ENCODE results near the gene SNURF. TPM values are rescaled to one million over a fixed set of nuclear protein-coding genes. Genes with fewer than 3 reads are reported as not detected.
A peak's percentile ranks its signal among the peaks of the same experiment; 100 is the strongest.

Gene SNURF
- polyA plus RNA-seq, 4 donors = 3.1 to 17.6 TPM; not detected in 2

DNA sequence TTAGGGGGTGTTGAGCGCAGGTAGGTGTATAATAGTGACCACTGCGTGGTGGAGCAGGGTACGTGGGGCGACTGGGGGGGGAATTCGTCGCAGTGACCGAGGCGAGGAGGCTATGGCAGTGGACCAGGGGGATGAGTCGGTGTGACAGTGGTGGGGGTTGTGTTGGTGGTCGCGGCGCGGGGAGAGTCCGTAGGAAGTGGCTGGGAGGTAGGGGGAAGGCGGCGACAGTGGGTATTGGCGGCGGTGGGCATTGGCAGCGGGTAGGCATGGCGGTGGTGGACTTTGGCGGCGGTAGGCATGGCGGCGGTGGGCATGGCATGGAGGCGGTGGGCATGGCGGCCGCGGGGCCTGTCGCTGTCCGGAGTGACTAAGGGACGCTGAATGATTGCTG lies 739 bp downstream of the SNURF start:
- Histone ChIP-seq H3K36me3 (ENCODE audit: control insufficient read depth in 3 of 3, insufficient read depth in 2 of 3, low read depth in 1 of 3, low read length in 3 of 3) (peaks cover 0 to 3% (median 0%) of the 10 kb centered on the region in 3 donors), H3K9me3 (ENCODE audit: control insufficient read depth in 2 of 2, insufficient read depth in 1 of 2, low read depth in 1 of 2, low read length in 1 of 2) (peaks cover 0 to 4% of the 10 kb centered on the region in 2 donors), H3K27ac (ENCODE audit: low read depth in 1 of 3, low read length in 2 of 3) (peak overlapping the region; percentile 65 to 84 (median 78)), H3K27me3 (ENCODE audit: control insufficient read depth in 3 of 3, insufficient read depth in 3 of 3, low read length in 3 of 3) (no peaks in the 10 kb centered on the region), H3K4me1 (ENCODE audit: control insufficient read depth in 3 of 3, insufficient read depth in 2 of 3, low read depth in 1 of 3, low read length in 2 of 3) (no peaks in the 10 kb centered on the region), H3K4me3 (ENCODE audit: low read depth in 1 of 3, low read length in 3 of 3) (peak overlapping the region; percentile 65 to 83 (median 76))
- no peak for FAIRE-seq
- WGBS, 3 donors = 42 to 45% (median 43%) methylated on average over 24 to 31 of the region's 31 CpGs
- DNase-seq = no peak

DNA sequence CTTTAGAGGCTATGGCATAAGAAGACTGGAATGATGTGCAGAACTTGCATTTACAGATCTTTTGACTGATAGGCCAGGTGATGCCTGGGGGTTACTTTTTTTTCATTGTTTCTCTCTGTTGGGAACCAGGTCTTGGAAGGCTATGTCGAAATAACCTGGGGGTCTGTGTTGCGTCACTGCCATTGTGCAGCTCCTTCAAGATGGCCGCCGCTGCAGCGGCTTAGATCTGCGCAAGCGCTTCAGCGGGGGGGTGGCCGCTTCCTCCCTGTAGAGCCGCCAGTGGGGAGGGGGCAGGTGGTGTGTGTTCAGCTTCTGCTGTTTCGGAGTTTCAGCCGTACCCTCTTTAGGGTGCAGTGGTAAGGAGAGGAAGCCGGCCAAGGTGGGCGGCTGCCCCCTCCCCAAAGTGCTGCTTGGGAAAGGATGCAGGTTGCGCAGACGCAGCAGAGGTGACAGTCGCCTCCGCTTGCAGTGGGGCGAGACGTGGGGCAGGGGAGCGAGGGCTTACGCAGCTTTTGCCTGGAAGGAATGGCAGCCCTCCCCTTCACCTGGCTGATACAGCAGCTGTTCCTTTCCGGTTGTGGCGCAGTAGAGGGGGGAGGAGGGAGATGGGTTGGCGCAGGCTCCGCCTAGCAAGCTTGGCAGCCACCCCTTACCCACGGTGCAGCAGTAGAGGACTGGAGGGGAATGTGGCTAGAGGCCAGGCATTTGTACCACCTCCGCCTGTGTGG lies 1.5 kb downstream of the SNURF start:
- Histone ChIP-seq H3K27me3 (ENCODE audit: control insufficient read depth in 3 of 3, insufficient read depth in 3 of 3, low read length in 3 of 3) (no peaks in the 10 kb centered on the region), H3K27ac (ENCODE audit: low read depth in 1 of 3, low read length in 2 of 3) (peak overlapping the region in 2 of 3 donors; percentile 83 to 84), H3K36me3 (ENCODE audit: control insufficient read depth in 3 of 3, insufficient read depth in 2 of 3, low read depth in 1 of 3, low read length in 3 of 3) (peaks cover 0 to 3% (median 0%) of the 10 kb centered on the region in 3 donors), H3K9me3 (ENCODE audit: control insufficient read depth in 2 of 2, insufficient read depth in 1 of 2, low read depth in 1 of 2, low read length in 1 of 2) (peaks cover 0 to 4% of the 10 kb centered on the region in 2 donors), H3K4me1 (ENCODE audit: control insufficient read depth in 3 of 3, insufficient read depth in 2 of 3, low read depth in 1 of 3, low read length in 2 of 3) (no peaks in the 10 kb centered on the region), H3K4me3 (ENCODE audit: low read depth in 1 of 3, low read length in 3 of 3) (peak overlapping the region; percentile 65 to 83 (median 76))
- WGBS, 3 donors = 47 to 60% (median 55%) methylated on average over 27 to 28 of the region's 28 CpGs
- FAIRE-seq (no peak), DNase-seq (peak; percentile 49 to 84)

DNA sequence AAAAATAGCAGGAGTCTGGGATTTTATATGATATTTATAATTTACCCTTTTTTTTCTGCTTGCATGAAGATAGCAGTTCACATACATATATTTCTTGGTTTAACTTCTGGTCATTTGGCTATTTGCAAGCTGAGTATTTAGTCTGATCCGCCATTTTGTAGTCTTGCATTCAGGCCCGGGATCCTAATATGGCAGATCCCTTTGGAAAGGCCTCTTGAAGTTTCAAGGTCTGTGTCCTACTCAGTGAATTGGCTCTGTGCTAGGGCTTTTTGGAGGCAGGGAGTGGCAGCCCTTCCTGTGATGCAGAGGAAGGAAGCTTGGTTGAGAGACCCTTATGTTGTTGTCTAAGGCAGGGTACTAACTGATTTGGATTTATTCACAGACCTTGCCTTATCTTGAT lies 2.9 kb downstream of the SNURF start:
- no peak for FAIRE-seq

DNA sequence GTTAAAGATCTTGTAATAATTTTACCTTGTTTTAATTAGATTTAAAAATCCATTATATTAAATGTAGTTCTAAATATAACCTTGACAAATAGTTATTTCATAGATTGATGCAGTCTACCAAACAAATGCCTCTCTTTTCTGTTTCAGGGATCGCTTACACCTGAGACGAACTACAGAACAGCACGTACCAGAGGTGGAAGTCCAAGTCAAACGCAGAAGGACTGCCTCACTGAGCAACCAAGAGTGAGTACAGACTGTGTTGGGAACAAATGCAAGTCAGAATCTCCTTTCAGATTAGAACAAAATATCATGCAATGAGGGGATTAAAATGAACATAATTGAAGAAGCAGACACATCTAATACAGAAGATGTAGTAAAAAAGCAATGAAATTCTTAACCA lies 7.2 kb downstream of the SNURF start:
- no peak for FAIRE-seq
- WGBS, 3 donors = 85 to 91% (median 88%) methylated on average over 4 of the region's 4 CpGs
- Histone ChIP-seq H3K27me3 (ENCODE audit: control insufficient read depth in 3 of 3, insufficient read depth in 3 of 3, low read length in 3 of 3) (no peaks in the 10 kb centered on the region), H3K36me3 (ENCODE audit: control insufficient read depth in 3 of 3, insufficient read depth in 2 of 3, low read depth in 1 of 3, low read length in 3 of 3) (peaks cover 2 to 15% (median 5%) of the 10 kb centered on the region in 3 donors), H3K27ac (ENCODE audit: low read depth in 1 of 3, low read length in 2 of 3) (no peak overlapping the region), H3K9me3 (ENCODE audit: control insufficient read depth in 2 of 2, insufficient read depth in 1 of 2, low read depth in 1 of 2, low read length in 1 of 2) (peaks cover 0 to 3% of the 10 kb centered on the region in 2 donors), H3K4me1 (ENCODE audit: control insufficient read depth in 3 of 3, insufficient read depth in 2 of 3, low read depth in 1 of 3, low read length in 2 of 3) (no peaks in the 10 kb centered on the region), H3K4me3 (ENCODE audit: low read depth in 1 of 3, low read length in 3 of 3) (no peak overlapping the region)
- no peak for DNase-seq

More for the DNA sequence above, 2.9 kb downstream of the SNURF start:
- Histone ChIP-seq H3K4me1 (ENCODE audit: control insufficient read depth in 3 of 3, insufficient read depth in 2 of 3, low read depth in 1 of 3, low read length in 2 of 3) (no peaks in the 10 kb centered on the region), H3K9me3 (ENCODE audit: control insufficient read depth in 2 of 2, insufficient read depth in 1 of 2, low read depth in 1 of 2, low read length in 1 of 2) (peaks cover 0 to 4% of the 10 kb centered on the region in 2 donors), H3K4me3 (ENCODE audit: low read depth in 1 of 3, low read length in 3 of 3) (no peak overlapping the region), H3K36me3 (ENCODE audit: control insufficient read depth in 3 of 3, insufficient read depth in 2 of 3, low read depth in 1 of 3, low read length in 3 of 3) (peaks cover 0 to 3% (median 0%) of the 10 kb centered on the region in 3 donors), H3K27ac (ENCODE audit: low read depth in 1 of 3, low read length in 2 of 3) (no peak overlapping the region), H3K27me3 (ENCODE audit: control insufficient read depth in 3 of 3, insufficient read depth in 3 of 3, low read length in 3 of 3) (no peaks in the 10 kb centered on the region)
- DNase-seq = no peak
- 76 to 83% (median 82%) methylated on average over 2 of the region's 2 CpGs for WGBS, 3 donors

DNA sequence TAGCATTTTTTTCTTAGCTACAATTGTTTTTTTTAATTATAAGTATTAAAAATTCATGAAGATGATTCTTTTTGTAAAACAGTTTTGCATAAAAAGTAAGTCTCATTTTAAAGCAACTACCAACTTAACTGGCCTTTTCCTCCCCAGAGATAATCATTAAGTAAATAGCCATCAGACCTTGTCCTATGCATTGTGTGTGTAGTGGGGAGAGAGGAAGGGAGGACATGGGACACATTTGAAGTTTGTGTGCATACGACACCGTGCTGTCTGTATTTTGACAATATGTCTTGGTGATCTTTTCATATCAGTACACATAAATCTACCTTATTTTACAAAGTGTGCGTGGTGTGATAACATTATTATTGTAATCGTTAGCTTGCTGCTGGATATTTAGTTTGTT lies 8.1 kb downstream of the SNURF start:
- no peaks in the 10 kb centered on the region for H3K4me1 ChIP-seq (ENCODE audit: control insufficient read depth in 3 of 3, insufficient read depth in 2 of 3, low read depth in 1 of 3, low read length in 2 of 3)
- no peak for DNase-seq
- 84 to 94% (median 91%) methylated on average over 4 of the region's 4 CpGs for WGBS, 3 donors
- H3K36me3 ChIP-seq (ENCODE audit: control insufficient read depth in 3 of 3, insufficient read depth in 2 of 3, low read depth in 1 of 3, low read length in 3 of 3) = peaks cover 2 to 17% (median 7%) of the 10 kb centered on the region in 3 donors
- no peaks in the 10 kb centered on the region for H3K27me3 ChIP-seq (ENCODE audit: control insufficient read depth in 3 of 3, insufficient read depth in 3 of 3, low read length in 3 of 3)
- peaks cover 0 to 5% of the 10 kb centered on the region in 2 donors for H3K9me3 ChIP-seq (ENCODE audit: control insufficient read depth in 2 of 2, insufficient read depth in 1 of 2, low read depth in 1 of 2, low read length in 1 of 2)
- FAIRE-seq = no peak
- no peak overlapping the region for H3K4me3 ChIP-seq (ENCODE audit: low read depth in 1 of 3, low read length in 3 of 3)
- H3K27ac ChIP-seq (ENCODE audit: low read depth in 1 of 3, low read length in 2 of 3) = no peak overlapping the region

DNA sequence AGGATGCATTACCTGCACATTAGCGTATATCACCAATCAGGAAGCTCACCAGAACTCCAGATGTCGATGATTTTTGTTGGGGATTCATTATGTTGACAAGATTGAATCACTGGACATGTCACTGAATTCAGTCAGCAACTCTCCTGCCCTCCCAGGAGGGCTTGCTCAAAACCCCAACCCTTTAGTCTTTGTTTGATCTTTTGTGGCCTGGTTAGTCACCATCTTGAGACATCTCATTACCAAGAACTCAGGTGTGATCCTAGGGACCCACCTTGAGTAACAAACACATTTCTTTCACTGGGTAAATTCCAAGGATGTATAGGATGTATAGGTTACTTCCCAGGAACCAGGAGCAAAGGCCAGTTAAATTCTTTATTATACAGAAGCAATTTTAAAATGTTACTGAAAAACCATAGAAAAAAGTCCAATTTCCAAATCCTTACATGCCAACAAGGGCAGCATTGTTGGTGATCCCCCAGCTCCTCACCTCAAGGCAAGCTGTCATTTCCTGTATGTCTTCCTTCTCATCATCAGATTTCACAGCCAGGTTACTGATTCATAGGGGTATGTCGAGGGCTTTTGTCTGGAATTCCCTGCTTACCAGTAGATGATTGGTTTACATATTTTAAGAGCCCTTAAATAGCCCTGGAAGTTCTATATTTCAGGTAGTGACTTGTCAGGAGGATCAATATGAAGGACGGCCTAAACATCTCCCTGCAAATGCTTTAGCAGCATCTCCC lies 11.7 kb downstream of the SNURF start:
- Histone ChIP-seq H3K27me3 (ENCODE audit: control insufficient read depth in 3 of 3, insufficient read depth in 3 of 3, low read length in 3 of 3) (no peaks in the 10 kb centered on the region), H3K4me1 (ENCODE audit: control insufficient read depth in 3 of 3, insufficient read depth in 2 of 3, low read depth in 1 of 3, low read length in 2 of 3) (no peaks in the 10 kb centered on the region), H3K27ac (ENCODE audit: low read depth in 1 of 3, low read length in 2 of 3) (no peak overlapping the region), H3K9me3 (ENCODE audit: control insufficient read depth in 2 of 2, insufficient read depth in 1 of 2, low read depth in 1 of 2, low read length in 1 of 2) (peaks cover 0 to 5% of the 10 kb centered on the region in 2 donors), H3K36me3 (ENCODE audit: control insufficient read depth in 3 of 3, insufficient read depth in 2 of 3, low read depth in 1 of 3, low read length in 3 of 3) (peaks cover 2 to 20% (median 7%) of the 10 kb centered on the region in 3 donors), H3K4me3 (ENCODE audit: low read depth in 1 of 3, low read length in 3 of 3) (no peak overlapping the region)
- WGBS, 3 donors = 69 to 75% (median 71%) methylated on average over 4 of the region's 4 CpGs
- no peak for DNase-seq
- no peak for FAIRE-seq

DNA sequence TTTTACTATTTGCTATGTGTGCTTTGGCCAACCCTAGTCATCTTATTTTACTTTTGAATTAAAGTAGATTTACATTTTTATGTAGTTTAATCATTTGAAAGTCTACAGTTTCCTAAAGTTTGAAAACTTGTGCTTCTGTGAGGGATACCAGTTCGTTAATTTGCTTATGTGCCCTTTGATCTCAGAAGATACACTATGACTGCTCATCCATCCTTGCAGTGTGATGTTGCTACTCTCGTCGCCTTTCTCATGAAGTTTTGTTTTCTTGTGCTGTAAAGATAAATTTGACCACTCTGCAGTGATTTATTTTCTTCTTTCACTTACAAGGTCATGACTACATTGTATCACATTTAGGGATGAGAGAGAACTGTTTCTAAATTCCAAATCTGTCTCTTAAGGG lies 16.3 kb downstream of the SNURF start:
- peaks cover 0 to 14% of the 10 kb centered on the region in 2 donors for H3K9me3 ChIP-seq (ENCODE audit: control insufficient read depth in 2 of 2, insufficient read depth in 1 of 2, low read depth in 1 of 2, low read length in 1 of 2)
- no peak for FAIRE-seq

DNA sequence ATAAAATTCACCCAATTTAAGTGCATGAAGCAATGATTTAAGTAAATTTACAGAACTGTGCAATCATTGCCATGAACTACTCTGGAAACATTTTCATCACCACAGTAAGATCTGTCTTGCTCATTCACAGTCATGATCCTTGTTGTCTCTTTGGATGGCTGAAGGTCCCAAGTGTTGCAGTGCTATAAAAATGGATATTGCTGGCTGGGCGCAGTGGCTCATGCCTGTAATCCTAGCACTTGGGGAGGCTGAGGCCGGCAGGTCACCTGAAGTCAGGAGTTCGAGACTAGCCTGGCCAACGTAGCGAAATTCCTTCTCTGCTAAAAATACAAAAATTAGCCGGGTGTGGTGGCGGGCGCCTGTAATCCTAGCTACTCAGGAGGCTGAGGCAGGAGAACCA lies 17.0 kb downstream of the SNURF start:
- no peaks in the 10 kb centered on the region for H3K27me3 ChIP-seq (ENCODE audit: control insufficient read depth in 3 of 3, insufficient read depth in 3 of 3, low read length in 3 of 3)
- no peak overlapping the region for H3K4me3 ChIP-seq (ENCODE audit: low read depth in 1 of 3, low read length in 3 of 3)
- 92 to 94% (median 92%) methylated on average over 8 of the region's 8 CpGs for WGBS, 3 donors
- peaks cover 2 to 18% (median 9%) of the 10 kb centered on the region in 3 donors for H3K36me3 ChIP-seq (ENCODE audit: control insufficient read depth in 3 of 3, insufficient read depth in 2 of 3, low read depth in 1 of 3, low read length in 3 of 3)
- H3K4me1 ChIP-seq (ENCODE audit: control insufficient read depth in 3 of 3, insufficient read depth in 2 of 3, low read depth in 1 of 3, low read length in 2 of 3) = no peaks in the 10 kb centered on the region
- no peak overlapping the region for H3K27ac ChIP-seq (ENCODE audit: low read depth in 1 of 3, low read length in 2 of 3)
- peaks cover 0 to 16% of the 10 kb centered on the region in 2 donors for H3K9me3 ChIP-seq (ENCODE audit: control insufficient read depth in 2 of 2, insufficient read depth in 1 of 2, low read depth in 1 of 2, low read length in 1 of 2)
- no peak for FAIRE-seq
- no peak for DNase-seq

More for the DNA sequence above, 16.3 kb downstream of the SNURF start:
- peaks cover 2 to 18% (median 10%) of the 10 kb centered on the region in 3 donors for H3K36me3 ChIP-seq (ENCODE audit: control insufficient read depth in 3 of 3, insufficient read depth in 2 of 3, low read depth in 1 of 3, low read length in 3 of 3)
- no peak overlapping the region for H3K4me3 ChIP-seq (ENCODE audit: low read depth in 1 of 3, low read length in 3 of 3)
- DNase-seq = no peak
- WGBS, 3 donors = 75 to 83% (median 79%) methylated on average over 3 of the region's 3 CpGs
- no peak overlapping the region for H3K27ac ChIP-seq (ENCODE audit: low read depth in 1 of 3, low read length in 2 of 3)
- no peaks in the 10 kb centered on the region for H3K4me1 ChIP-seq (ENCODE audit: control insufficient read depth in 3 of 3, insufficient read depth in 2 of 3, low read depth in 1 of 3, low read length in 2 of 3)
- no peaks in the 10 kb centered on the region for H3K27me3 ChIP-seq (ENCODE audit: control insufficient read depth in 3 of 3, insufficient read depth in 3 of 3, low read length in 3 of 3)

Measured in small intestine (tissue), 7 donors.